ENCODE measurements around the gene ALPL. TPM values are rescaled to one million over a fixed set of nuclear protein-coding genes. Genes with fewer than 3 reads are reported as not detected.

Gene ALPL
- polyA plus RNA-seq, 2 of the 4 experiments (the other 2 are of a cell fraction): 0.06 to 0.31 TPM

DNA sequence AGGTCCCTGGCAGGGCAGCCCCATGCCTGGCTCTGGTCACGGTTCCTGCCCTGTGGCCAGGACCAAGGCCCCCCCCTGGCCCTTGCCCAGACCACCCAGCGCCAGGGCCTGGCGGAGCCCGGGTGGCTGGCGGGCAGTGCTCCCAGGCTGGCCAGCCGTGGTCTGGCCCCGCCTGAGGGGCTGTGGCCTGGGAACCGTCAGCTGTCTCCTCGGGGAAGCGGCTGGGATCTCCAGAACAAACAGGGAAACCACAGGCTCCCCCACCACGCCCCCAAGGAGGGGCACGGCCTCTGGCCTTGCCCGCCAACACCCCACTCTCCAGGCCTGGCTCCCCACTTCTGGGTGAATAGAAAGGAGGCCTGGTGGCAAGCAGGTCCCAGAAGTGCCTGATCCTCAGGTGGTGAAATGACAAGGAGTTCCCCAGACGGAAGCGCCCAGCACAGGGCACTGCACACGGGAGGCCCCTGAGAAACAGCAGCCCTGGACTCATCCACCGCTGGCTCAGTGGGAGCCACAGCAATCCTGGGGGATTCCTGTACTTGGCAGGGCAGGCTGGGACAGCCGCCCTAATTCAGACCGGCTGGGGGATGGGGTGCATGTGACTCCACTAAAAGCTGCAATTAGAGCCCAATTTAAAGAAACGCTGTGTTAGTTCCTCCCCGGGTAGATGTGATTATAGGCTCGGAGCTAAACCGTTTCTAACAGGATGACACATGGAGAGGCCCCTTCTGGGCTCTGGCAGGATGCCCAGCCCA, 81.1 kb downstream of the ALPL start:
- H3K27ac ChIP-seq: no peak overlapping the region
- H3K4me3 ChIP-seq: no peak overlapping the region
- TF ChIP-seq CEBPB (IDR thresholded peaks at IDR 0.05) (no peak), NPAS2 (CRISPR knock-in tag; IDR thresholded peaks at IDR 0.05; ENCODE audit: borderline replicate concordance) (no peak), RAD21 (conservative IDR thresholded peaks at IDR 0.05 in 1 of 2, IDR thresholded peaks at IDR 0.05 in 1 of 2) (no peak), BCL3 (IDR thresholded peaks at IDR 0.05) (no peak), TP53 (CRISPR knock-in tag; IDR thresholded peaks at IDR 0.05) (no peak), FOSB (CRISPR knock-in tag; IDR thresholded peaks at IDR 0.05) (no peak)
- H3K4me1 ChIP-seq: peaks cover 25% of the 10 kb centered on the region
- H3K9me3 ChIP-seq: no peaks in the 10 kb centered on the region
- CTCF ChIA-PET: interaction anchor here (0.7 kb wide), 1 partner anchor 218 kb away, joined by 4 read pairs; no protein-coding TSS in a partner anchor
- no peak for FAIRE-seq
- 56% methylated on average over 8 of the region's 23 CpGs for WGBS (ENCODE audit: missing lambda C conversion rate)
- no peak for ATAC-seq
- no peak for DNase-seq (ENCODE audit: low read depth in 1 of 2, low spot score in 1 of 2)
- POLR2A ChIA-PET: no interaction called here
- no peak overlapping the region for H3K4me2 ChIP-seq

DNA sequence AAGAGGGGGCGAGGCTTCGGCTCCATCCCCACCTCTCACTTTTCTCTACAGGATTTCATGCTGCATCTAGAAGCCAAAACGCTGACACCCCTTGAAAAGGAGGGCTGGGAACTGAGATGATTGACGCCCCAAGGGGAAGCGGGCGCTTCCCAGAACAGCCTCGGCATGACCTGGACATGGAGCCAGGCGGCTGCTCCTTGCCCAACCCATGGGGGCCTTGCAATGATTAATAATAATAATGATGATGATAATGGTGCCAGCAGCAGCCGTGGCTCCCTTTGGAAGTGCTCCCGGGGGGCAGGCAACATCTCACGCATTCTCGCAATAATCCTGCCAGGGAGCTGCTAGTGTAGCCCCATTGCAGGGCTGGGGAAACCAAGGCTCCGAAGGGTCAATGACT, 81.7 kb downstream of the ALPL start:
- H3K4me1 ChIP-seq: peaks cover 22% of the 10 kb centered on the region
- no peak for TF ChIP-seq POLR2AphosphoS2 (conservative IDR thresholded peaks at IDR 0.05; ENCODE audit: low read length)
- TF ChIP-seq HOXA7 (CRISPR knock-in tag; IDR thresholded peaks at IDR 0.05): no peak
- no peak for TF ChIP-seq RFX5 (IDR thresholded peaks at IDR 0.05)
- no peak for TF ChIP-seq GATA3 (IDR thresholded peaks at IDR 0.05; ENCODE audit: borderline replicate concordance)
- TF ChIP-seq SMC3 (IDR thresholded peaks at IDR 0.05): no peak
- TF ChIP-seq POLR2A (IDR thresholded peaks at IDR 0.05; ENCODE audit: low read length): no peak
- TF ChIP-seq RNF2 (IDR thresholded peaks at IDR 0.05; ENCODE audit: borderline replicate concordance, low read depth): no peak
- no peak for TF ChIP-seq KDM1A (IDR thresholded peaks at IDR 0.05; ENCODE audit: low read depth)
- no peak for TF ChIP-seq ZSCAN20 (CRISPR knock-in tag; IDR thresholded peaks at IDR 0.05)
- TF ChIP-seq ZC3H11A (IDR thresholded peaks at IDR 0.05): no peak
- TF ChIP-seq TP53 (CRISPR knock-in tag; IDR thresholded peaks at IDR 0.05): no peak
- no peak for TF ChIP-seq HMGXB4 (CRISPR knock-in tag; IDR thresholded peaks at IDR 0.05; ENCODE audit: borderline replicate concordance)
- no peak for TF ChIP-seq CHD2 (IDR thresholded peaks at IDR 0.05; ENCODE audit: low read length, partially characterized antibody)
- TF ChIP-seq FOXS1 (CRISPR knock-in tag; IDR thresholded peaks at IDR 0.05): no peak
- no peak overlapping the region for H3K4me3 ChIP-seq
- ChIA-PET POLR2A (no interaction called here), CTCF (interaction anchor here (0.7 kb wide), 1 partner anchor 219 kb away, joined by 4 read pairs; no protein-coding TSS in a partner anchor)
- H3K4me2 ChIP-seq: no peak overlapping the region
- H3K27ac ChIP-seq: no peak overlapping the region
- H3K9me3 ChIP-seq: no peaks in the 10 kb centered on the region
- 80% methylated on average over 2 of the region's 13 CpGs for WGBS (ENCODE audit: missing lambda C conversion rate)
- ATAC-seq (no peak), DNase-seq (ENCODE audit: low read depth in 1 of 2, low spot score in 1 of 2) (no peak), FAIRE-seq (no peak)

GRCh38 chr1:21592086-21592865, 83.1 kb downstream of the ALPL start:
- TF ChIP-seq KDM5A (IDR thresholded peaks at IDR 0.05): no peak
- DNase-seq (ENCODE audit: low read depth in 1 of 2, low spot score in 1 of 2): no peak
- POLR2A ChIA-PET: no interaction called here
- no peak overlapping the region for H3K27ac ChIP-seq
- CTCF ChIA-PET: interaction anchor here (1.7 to 4.5 kb wide), 3 partner anchors 83 to 895 kb away, joined by 3 to 60 read pairs (median 4); partner anchors contain the start of gene ALPL
- no peaks in the 10 kb centered on the region for H3K9me3 ChIP-seq
- H3K4me2 ChIP-seq: no peak overlapping the region
- 82% methylated on average over 11 of the region's 12 CpGs for WGBS (ENCODE audit: missing lambda C conversion rate)
- peaks cover 8% of the 10 kb centered on the region for H3K4me1 ChIP-seq
- FAIRE-seq: no peak
- no peak overlapping the region for H3K4me3 ChIP-seq
- no peak for ATAC-seq

Measured in A549 (cell line).